GM12892 (cell line): Measurements from ENCODE around the gene RPP40.

Experiments used
- POLR2A ChIP-seq: IDR thresholded peaks from 2 replicates; pipeline ENCODE4 v1.6.1; 2011; ENCODE audit warnings: low read depth, low read length, control low read depth
- POLR2AphosphoS5 ChIP-seq: IDR thresholded peaks from 2 replicates; pipeline ENCODE4 v1.6.1; 2011; ENCODE audit warnings: low read depth, low read length, control low read depth

DNA sequence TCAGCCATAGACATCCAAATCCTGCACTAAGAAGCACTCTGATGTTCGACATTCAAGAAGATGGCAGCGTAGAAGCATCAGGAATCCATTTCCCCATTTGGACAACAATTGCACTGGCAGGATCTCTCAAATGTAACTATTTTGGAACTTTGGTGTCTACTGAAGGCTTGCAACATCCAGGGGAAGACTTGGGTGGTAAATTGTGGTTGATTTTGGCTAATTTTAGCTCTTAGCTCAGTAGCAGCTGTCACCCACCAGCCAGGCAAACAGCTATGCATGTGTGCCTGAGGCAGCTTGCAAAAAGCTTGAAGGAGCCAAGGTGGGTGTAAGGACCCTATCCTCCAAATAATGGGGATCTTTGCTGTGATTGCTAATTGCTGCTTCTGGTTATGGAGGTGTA lies 46.2 kb upstream of the RPP40 start:
- TF ChIP-seq POLR2A (no peak), POLR2AphosphoS5 (no peak)
